HL-60 (cell line): Measurements from ENCODE around the gene PTMA.

ENCODE experiments used
- DNase-seq, 2 experiments: peaks; one replicate each; pipeline ENCODE4 v3.0.0-alpha.2; 2010 to 2020; ENCODE audit warnings: low read depth in 1 of 2, low spot score in 1 of 2
- H3K27ac ChIP-seq: fragments of 250-450 bp; sonication (Bioruptor Pico); replicated peaks from 2 replicates; pipeline ENCODE4 v1.5.1; 2020; ENCODE audit warnings: mild to moderate bottlenecking, moderate library complexity
- H3K27me3 ChIP-seq: fragments of 250-450 bp; sonication (Bioruptor Pico); 2 replicates; pipeline ENCODE4 v1.5.1; 2021; ENCODE audit warnings: mild to moderate bottlenecking, moderate library complexity; ENCODE audit not compliant: insufficient read depth, poor library complexity, severe bottlenecking
- H3K4me3 ChIP-seq: replicated peaks from 2 replicates; pipeline ENCODE4 v1.5.1; 2011; ENCODE audit warnings: mild to moderate bottlenecking, control low read depth, low read length; ENCODE audit not compliant: insufficient read depth
- CTCF ChIP-seq: IDR thresholded peaks from one replicate; pipeline ENCODE4 v1.5.1; 2011; ENCODE audit warnings: low read length, control low read depth, inconsistent platforms; ENCODE audit not compliant: insufficient read depth
- GABPA ChIP-seq: IDR thresholded peaks from 2 replicates; pipeline ENCODE4 v1.6.1; 2012; ENCODE audit warnings: low read depth
- POLR2AphosphoS5 ChIP-seq: IDR thresholded peaks from 2 replicates; pipeline ENCODE4 v1.6.1; 2012; ENCODE audit warnings: low read depth
- REST ChIP-seq: IDR thresholded peaks from 2 replicates; pipeline ENCODE4 v1.6.1; 2012; ENCODE audit warnings: low read depth; ENCODE audit not compliant: insufficient replicate concordance
- SPI1 ChIP-seq: IDR thresholded peaks from 2 replicates; pipeline ENCODE4 v1.6.1; 2012; ENCODE audit warnings: low read depth, mild to moderate bottlenecking, borderline replicate concordance

PTMA gene

GRCh38 chr2:231662028-231662810 lies 46.1 kb upstream of the PTMA start:
- peak overlapping the region; percentile 15 for H3K4me3 ChIP-seq
- H3K27me3 ChIP-seq, result no peaks in the 10 kb centered on the region
- TF ChIP-seq REST (peak; percentile 31), GABPA (peak; percentile 64), POLR2AphosphoS5 (peak; percentile 78), SPI1 (no peak; the same call in 1 of the 2 replicates)
- DNase-seq, result peak; percentile 96 to 98
- peak overlapping the region; percentile 83 for H3K27ac ChIP-seq

GRCh38 chr2:231662811-231663457 lies 45.4 kb upstream of the PTMA start:
- DNase-seq, result no peak
- H3K27ac ChIP-seq, result peak overlapping the region; percentile 83
- H3K4me3 ChIP-seq, result peak overlapping the region; percentile 15
- H3K27me3 ChIP-seq, result no peaks in the 10 kb centered on the region
- no peak for TF ChIP-seq CTCF
- TF ChIP-seq REST, result no peak
- no peak for TF ChIP-seq GABPA
- TF ChIP-seq SPI1, result no peak
- no peak; the same call in none of the 2 replicates for TF ChIP-seq POLR2AphosphoS5

GRCh38 chr2:231663458-231664212 lies 44.7 kb upstream of the PTMA start:
- TF ChIP-seq GABPA, result no peak
- TF ChIP-seq POLR2AphosphoS5, result no peak
- no peak for TF ChIP-seq REST
- no peak for TF ChIP-seq SPI1
- TF ChIP-seq CTCF, result no peak
- DNase-seq, result no peak
- H3K27ac ChIP-seq, result peak overlapping the region; percentile 83
- H3K4me3 ChIP-seq, result no peak overlapping the region
- H3K27me3 ChIP-seq, result no peaks in the 10 kb centered on the region
